Skin epidermis (tissue), 12 donors: ENCODE measurements around the gene NOL4L.
"Not testable (repeated sequence)": the region's sequence is repeated elsewhere in the genome, so short reads cannot be mapped to it uniquely, and the experiment has no call there.

ENCODE experiments used
- H3K27ac ChIP-seq, 21 experiments: fragments of 200-600 bp; sonication (generic) in 11 of 21; one replicate each; pipeline ENCODE4 v1.5.0; 2020; ENCODE audit warnings: mild to moderate bottlenecking in 3 of 21, inconsistent platforms in 2 of 21, moderate library complexity in 2 of 21
- H3K4me3 ChIP-seq, 7 experiments: fragments of 200-600 bp; sonication (generic) in 2 of 7; one replicate each; pipeline ENCODE4 v1.5.0; 2020; ENCODE audit warnings: inconsistent platforms in 2 of 7, mild to moderate bottlenecking in 2 of 7, moderate library complexity in 1 of 7

NOL4L gene

GRCh38 chr20:32470025-32470861 lies 114.9 kb downstream of the NOL4L start:
- Histone ChIP-seq H3K4me3 (no peak overlapping the region), H3K27ac (peak overlapping the region in 15 of 21 experiments; percentile 6 to 83 (median 36))

DNA sequence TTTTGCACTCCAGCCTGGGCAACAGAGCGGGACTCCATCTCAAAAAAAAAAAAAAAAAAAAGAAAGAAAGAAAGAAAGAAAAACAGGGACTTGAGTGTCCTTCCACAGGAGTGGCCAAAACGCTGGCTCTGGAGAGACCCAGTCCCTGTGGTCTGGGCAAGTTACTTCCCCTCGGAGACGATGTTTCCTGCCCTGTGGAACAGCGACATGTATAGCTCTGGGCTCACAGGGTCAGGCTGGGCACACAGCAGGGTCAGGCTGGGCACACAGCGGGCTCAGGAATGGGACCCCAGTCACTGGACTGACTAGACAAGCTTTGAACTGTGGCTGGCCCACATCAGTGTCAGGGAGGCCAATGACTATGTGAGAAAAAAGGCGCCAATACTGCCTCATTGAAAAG lies 116.3 kb downstream of the NOL4L start:
- Histone ChIP-seq H3K4me3 (no peak overlapping the region), H3K27ac (peak overlapping the region in 7 of 21 experiments; percentile 32 to 83 (median 55))

DNA sequence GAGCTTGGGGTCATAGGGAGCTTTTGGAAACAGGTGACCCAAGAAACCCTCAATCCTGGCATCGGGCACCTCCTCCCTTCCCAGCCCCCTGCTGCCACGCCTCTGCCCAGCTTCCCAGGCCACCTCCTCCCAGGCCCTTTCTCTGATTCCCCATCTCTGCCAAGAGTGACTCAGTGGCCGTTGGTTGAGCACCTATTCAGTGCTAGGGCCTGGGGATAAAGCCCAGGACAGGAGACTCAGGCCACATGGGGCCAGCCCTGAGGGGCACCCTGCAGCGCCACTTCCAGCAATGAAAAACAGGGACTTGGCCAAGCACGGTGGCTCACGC lies 116.9 kb downstream of the NOL4L start:
- Histone ChIP-seq H3K4me3 (no peak overlapping the region), H3K27ac (peak overlapping the region in 6 of 21 experiments; percentile 35 to 57 (median 46))

DNA sequence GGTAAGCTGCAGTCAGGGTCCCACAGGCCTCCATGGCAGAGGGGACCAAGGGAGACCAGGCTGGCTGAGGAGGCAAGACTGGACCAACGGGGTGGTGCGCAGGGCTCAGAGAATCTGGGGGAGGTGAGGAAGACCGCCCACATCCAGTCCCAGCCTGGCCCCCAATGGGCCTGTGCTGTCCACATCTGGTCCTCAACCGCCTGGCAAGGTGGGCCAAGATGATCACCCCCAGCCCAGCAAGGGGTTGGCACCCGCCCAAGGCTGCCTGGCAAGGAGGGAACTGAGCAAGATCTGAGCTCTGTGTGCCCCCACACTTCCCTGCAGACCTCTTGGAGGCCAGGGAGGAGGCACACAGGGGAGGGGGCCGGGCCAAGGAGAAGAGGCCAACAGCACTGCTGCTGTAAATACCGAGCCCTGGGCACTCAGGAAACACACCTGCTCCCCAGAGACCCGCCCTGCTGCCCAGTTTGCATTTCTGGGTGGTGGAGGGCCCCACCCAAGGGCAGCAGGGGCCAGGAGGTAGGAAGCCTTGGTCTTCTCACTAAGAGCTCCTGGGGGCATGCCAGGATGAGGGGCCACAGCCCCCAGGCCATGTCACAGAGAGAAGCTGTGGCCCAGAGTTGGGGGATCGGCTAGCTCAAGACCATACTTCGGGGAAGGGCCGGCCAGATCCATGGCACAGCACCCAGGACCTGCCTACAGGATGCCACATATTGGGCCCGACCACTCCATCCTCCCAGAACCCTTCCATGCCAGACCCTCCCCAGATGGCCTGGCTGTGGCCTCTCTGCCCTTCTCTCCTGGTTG lies 117.4 kb downstream of the NOL4L start:
- Histone ChIP-seq H3K4me3 (no peak overlapping the region), H3K27ac (peak overlapping the region in 9 of 21 experiments; percentile 18 to 67 (median 43))

DNA sequence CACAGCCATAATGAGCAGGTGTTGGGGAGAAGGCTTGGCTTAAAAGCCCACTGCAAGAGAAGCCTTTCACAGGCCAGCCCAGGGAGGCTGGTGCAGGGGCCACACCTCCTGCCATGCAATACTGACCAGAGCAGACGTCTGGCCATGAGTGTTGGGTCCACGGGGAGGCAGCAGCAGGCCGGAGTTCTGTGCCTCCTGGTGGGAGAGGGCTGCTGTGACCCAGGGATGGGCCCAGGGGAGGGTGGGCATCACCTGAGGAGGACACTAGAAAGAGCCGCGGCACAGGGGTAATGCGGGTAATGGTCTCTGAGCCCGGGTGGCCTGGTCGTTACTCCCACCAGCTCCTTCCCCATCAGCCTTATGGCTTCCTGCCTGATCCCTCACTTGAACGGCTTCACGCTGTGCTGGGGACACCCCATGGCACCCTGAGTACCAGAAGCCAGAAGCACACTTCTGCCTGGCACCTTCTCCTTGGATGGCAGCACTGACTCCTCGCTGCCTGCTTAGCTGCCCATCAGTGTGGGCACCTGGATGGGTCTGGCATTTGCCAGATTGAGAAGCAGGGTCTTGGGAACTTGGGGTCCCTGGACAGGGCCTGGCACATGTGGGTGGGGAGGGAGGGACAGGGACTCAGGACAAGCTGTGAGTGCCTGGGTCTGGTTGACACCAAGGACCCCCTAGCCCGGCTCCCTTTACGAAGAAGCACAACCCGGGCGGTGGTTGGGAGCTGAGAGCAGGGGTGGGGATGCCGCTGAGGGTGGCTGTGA lies 118.2 kb downstream of the NOL4L start:
- Histone ChIP-seq H3K4me3 (no peak overlapping the region), H3K27ac (peak overlapping the region in 9 of 21 experiments; percentile 11 to 67 (median 36))

DNA sequence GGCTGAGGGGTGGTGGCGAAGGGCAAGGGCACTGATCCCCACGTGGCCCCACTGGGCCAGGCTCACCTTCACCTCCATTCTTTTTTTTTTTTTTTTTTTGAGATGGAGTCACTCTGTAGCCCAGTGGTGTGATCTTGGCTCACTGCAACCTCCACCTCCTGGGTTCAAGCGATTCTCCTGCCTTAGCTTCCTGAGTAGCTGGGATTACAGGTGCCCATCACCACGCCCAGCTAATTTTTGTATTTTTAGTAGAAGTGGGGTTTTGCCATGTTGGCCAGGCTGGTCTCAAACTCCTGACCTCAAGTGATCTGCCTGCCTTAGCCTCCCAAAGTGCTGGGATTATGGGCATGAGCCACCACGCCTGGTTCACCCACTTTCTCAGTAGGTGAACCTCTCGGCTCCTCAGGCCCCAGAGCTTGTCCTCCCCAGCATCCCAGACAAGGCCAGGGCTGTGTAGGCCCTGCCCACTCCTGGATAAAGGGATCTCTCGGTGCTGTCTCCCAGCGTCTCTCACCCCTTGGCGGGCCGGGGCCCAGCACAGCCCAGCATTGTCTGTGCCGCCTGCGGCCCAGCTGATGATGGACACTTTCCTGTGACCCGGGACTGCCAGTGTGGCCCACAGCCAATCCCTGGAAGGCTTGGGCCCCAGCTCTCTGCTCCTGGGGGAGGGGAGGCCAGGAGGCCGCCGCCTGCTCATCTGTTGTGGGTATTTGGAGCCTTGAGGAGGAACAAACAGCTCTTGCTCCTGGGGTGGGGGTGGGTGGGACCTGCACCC lies 119.0 kb downstream of the NOL4L start:
- H3K4me3 ChIP-seq, result not testable (repeated sequence)

GRCh38 chr20:32465092-32465900 lies 119.8 kb downstream of the NOL4L start:
- no peak overlapping the region for H3K4me3 ChIP-seq
- H3K27ac ChIP-seq, result peak overlapping the region in 8 of 21 experiments; percentile 1 to 67 (median 24)

More for the DNA sequence above, 119.0 kb downstream of the NOL4L start:
- H3K27ac ChIP-seq, result peak overlapping the region in 7 of 21 experiments; percentile 11 to 67 (median 25)

DNA sequence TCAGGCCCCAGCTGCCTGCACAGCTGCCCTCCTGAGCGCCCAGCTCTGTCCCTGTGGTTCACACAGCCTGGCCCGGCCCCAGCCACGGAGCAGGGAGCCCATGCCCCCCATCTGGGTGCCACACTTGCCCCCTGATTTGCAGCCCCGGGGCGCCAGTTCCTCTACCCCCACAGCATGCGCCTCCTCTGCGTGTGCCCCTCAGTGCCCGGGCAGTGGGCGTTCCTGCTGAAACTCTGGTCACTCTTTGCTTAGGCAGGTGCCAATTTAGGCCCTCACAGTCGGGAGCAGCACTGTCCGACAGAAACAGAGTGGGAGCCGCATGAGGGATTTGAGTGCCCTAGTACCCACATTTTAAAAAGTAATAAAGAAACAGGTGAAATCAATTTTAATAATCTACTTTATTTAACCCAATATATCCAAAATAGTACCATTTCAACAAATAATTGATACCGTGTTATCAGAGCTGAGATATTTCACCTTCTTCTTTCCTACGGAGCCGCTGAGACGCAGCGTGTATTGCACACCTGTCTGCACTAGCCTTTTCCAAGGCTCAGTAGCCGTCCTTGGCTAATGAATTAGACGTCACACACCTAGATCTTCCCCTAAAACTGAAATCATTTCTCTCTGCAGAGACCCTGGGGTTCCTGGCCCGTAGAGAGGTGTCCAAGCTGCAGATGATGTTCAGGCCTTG lies 120.6 kb downstream of the NOL4L start:
- H3K4me3 ChIP-seq, result no peak overlapping the region
- peak overlapping the region in 2 of 21 experiments; percentile 46 to 61 for H3K27ac ChIP-seq

DNA sequence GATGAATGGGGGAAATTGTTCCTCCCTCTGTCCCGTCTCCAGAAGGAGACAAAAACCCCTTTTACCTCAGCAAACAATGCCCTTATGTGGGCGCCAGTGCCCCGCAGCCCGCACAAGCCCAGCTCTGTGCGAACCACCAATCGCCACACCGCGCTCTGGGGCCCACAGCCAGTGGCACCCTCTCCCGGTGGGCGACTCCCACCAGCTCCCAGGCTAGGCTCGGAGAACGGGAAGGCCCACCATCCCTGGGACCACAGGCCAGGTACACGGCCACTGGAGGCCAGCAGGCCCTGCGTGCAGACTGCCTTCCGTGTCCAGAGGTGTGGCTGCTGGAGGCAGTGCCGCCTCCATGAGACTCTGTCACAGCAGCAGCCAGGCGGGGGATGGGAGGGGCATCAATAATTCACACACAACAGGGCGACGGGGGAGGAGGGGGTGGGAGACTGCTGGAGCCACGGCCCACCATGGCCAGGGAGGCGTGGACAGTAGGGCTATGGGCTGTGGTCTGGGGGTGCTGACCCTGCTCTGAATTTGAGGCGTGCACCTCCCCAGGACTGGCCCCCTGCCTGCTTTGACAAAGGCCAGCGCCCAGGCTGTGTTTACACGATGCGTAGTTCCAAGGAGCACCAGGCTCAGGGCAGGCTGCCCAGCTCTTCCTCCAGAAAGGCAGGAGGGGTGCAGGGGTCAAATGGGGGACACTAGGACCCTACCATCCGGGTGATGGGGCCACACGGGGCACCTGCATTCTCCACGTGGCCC lies 121.3 kb downstream of the NOL4L start:
- Histone ChIP-seq H3K27ac (peak overlapping the region in 4 of 21 experiments; percentile 1 to 61 (median 31)), H3K4me3 (no peak overlapping the region)

- no peak overlapping the region for H3K4me3 ChIP-seq
These were observed 122.1 kb downstream of the NOL4L start for GRCh38 chr20:32462900-32463641.

DNA sequence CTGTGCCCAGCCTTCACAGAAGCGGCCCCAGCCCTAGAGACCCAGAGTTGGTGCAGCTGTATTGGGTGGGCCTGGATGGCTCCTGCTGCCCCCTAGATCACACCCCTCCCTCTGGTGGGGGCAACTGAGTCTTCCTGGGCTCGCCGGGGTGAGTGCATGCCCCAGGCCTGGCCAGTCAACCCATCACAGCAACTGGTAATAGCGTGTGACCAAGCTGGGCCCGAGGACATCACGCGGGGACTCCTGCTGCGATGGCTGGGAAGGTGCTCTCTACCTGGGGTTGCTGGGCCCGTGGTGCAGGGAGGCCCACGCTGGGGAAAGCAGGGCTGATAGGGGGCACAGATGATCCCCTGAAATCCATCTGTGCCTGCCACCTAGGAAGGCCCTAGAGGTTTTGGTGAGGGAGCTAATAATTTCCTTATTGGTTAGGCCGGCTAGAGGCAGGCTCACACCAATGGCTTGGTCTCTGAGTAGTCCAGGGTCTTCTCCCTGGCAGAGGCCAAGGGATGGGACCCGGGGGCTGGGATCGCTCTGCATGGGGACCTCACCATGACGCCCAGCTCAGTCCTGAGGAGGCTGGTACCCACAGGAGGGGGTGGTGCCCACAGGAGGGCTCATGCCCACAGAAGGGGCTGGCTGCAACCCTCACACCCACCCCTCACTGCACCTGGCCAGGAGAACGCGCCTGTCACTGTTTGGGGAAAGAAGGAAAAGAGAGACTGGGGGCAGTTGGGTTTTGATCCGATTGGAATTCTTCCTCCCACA lies 123.1 kb downstream of the NOL4L start:
- Histone ChIP-seq H3K4me3 (no peak overlapping the region), H3K27ac (no peak overlapping the region)

More at GRCh38 chr20:32462900-32463641, 122.1 kb downstream of the NOL4L start:
- no peak overlapping the region for H3K27ac ChIP-seq

- H3K27ac ChIP-seq, result no peak overlapping the region
- no peak overlapping the region for H3K4me3 ChIP-seq
These were observed 124.3 kb downstream of the NOL4L start for GRCh38 chr20:32460683-32461320.

DNA sequence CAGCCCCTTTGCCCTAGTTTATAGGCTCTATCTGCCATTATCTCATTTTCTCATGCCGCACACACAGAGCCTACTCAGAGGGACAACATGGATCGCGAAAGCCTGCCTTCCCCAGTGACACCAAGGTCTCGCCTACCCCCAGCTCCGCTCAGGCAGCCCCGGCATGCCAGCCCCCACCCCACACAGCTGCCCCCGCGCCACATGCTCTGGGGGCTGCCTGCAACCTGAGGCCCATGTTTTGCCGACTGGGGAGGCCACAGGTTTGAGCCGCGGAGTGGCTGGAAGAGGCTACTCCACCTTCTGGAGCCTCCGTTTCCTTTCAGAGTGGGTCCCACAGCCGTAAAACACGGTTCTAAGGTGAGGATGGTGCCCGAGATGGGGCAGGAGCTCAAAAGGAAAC lies 124.9 kb downstream of the NOL4L start:
- no peak overlapping the region for H3K27ac ChIP-seq
- H3K4me3 ChIP-seq, result no peak overlapping the region

DNA sequence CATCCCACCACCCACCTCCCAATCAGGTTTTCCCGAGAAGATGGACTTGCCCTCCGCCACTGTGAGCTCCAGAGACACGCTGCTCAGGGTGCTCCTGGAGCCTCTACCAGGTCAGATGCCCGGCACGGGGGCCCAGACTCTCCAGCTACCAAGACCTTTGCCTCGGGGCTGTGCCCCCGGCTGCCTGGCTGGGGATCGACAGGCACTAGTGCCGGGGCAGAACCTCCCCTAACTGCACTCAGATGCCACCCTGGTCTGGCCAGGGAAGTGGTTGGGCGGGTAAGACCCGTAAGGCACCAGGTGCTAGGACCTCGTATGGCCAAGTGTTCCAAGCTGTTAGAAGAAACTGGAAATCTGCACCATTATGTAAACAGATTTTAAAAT lies 126.3 kb downstream of the NOL4L start:
- no peak overlapping the region for H3K27ac ChIP-seq
- no peak overlapping the region for H3K4me3 ChIP-seq
